ENCODE measurements around the gene VPS51.

- TF ChIP-seq REST (IDR thresholded peaks at IDR 0.05; ENCODE audit: unreplicated experiment), result no peak
- no peak for TF ChIP-seq POLR2AphosphoS5 (IDR thresholded peaks at IDR 0.05; ENCODE audit: low read depth)
- no peak for TF ChIP-seq CTCF (conservative IDR thresholded peaks at IDR 0.05; ENCODE audit: low read depth in 2 of 2)
- no peak for TF ChIP-seq ZNF462 (CRISPR knock-in tag; IDR thresholded peaks at IDR 0.05)
- TF ChIP-seq EZH2 (IDR thresholded peaks at IDR 0.05; ENCODE audit: low read depth, unreplicated experiment), result no peak
- TF ChIP-seq ETS1 (IDR thresholded peaks at IDR 0.05), result no peak
- TF ChIP-seq CREB1 (CRISPR knock-in tag; IDR thresholded peaks at IDR 0.05; ENCODE audit: low read depth), result no peak
- TF ChIP-seq NANOG (IDR thresholded peaks at IDR 0.05; ENCODE audit: borderline replicate concordance), result no peak
- TF ChIP-seq JUNB (IDR thresholded peaks at IDR 0.05; ENCODE audit: unreplicated experiment), result no peak
Measured at GRCh38 chr11:65114538-65115171, 18.6 kb downstream of the VPS51 start.
